HG03378 (cell line): ENCODE results near the gene LACTBL1.

Experiments
- ATAC-seq: cut with Tn5 transposase; IDR thresholded peaks from one replicate; pipeline ENCODE4 v1.9.1; 2021; ENCODE audit warnings: mild to moderate bottlenecking, moderate library complexity; ENCODE audit not compliant: unreplicated experiment

LACTBL1 gene

GRCh38 chr1:22976461-22977243 lies 4.0 kb upstream of the LACTBL1 start:
- peak; percentile 47 for ATAC-seq

GRCh38 chr1:22976127-22976460 lies 3.4 kb upstream of the LACTBL1 start:
- no peak for ATAC-seq

- no peak for ATAC-seq
These were observed 3.0 kb upstream of the LACTBL1 start for GRCh38 chr1:22975694-22976093.

- no peak for ATAC-seq
These were observed 858 bp downstream of the LACTBL1 start for GRCh38 chr1:22971611-22972405.

- ATAC-seq: no peak
These were observed 1.5 kb downstream of the LACTBL1 start for GRCh38 chr1:22971161-22971560.

- ATAC-seq: no peak
These were observed 2.6 kb downstream of the LACTBL1 start for GRCh38 chr1:22970096-22970495.

GRCh38 chr1:22969304-22969709 lies 3.4 kb downstream of the LACTBL1 start:
- ATAC-seq: no peak

GRCh38 chr1:22967833-22968232 lies 4.8 kb downstream of the LACTBL1 start:
- no peak for ATAC-seq

- no peak for ATAC-seq
These were observed 6.4 kb downstream of the LACTBL1 start for GRCh38 chr1:22966309-22966708.

- ATAC-seq: no peak
These were observed 9.5 kb downstream of the LACTBL1 start for GRCh38 chr1:22963044-22963677.

- no peak for ATAC-seq
These were observed 10.1 kb downstream of the LACTBL1 start for GRCh38 chr1:22962558-22962957.

GRCh38 chr1:22959545-22960360 lies 12.9 kb downstream of the LACTBL1 start:
- ATAC-seq: no peak

GRCh38 chr1:22958556-22958955 lies 14.1 kb downstream of the LACTBL1 start:
- ATAC-seq: no peak

- no peak for ATAC-seq
These were observed 15.6 kb downstream of the LACTBL1 start for GRCh38 chr1:22957066-22957465.

GRCh38 chr1:22955146-22955545 lies 17.5 kb downstream of the LACTBL1 start:
- no peak for ATAC-seq

GRCh38 chr1:22953740-22954141 lies 18.9 kb downstream of the LACTBL1 start:
- no peak for ATAC-seq

GRCh38 chr1:22953057-22953739 lies 19.5 kb downstream of the LACTBL1 start:
- no peak for ATAC-seq

- no peak for ATAC-seq
These were observed 20.0 kb downstream of the LACTBL1 start for GRCh38 chr1:22952694-22953056.

GRCh38 chr1:22951796-22952195 lies 20.9 kb downstream of the LACTBL1 start:
- no peak for ATAC-seq

GRCh38 chr1:22949822-22950331 lies 22.8 kb downstream of the LACTBL1 start:
- no peak for ATAC-seq
